IMR-90 (cell line): Measurements from ENCODE around the gene ACBD7. TPM values are rescaled to one million over a fixed set of nuclear protein-coding genes. Genes with fewer than 3 reads are reported as not detected.

ENCODE experiments used
- ATAC-seq: fragments of 200-7000 bp; cut with Tn5 transposase; 2 replicates; pipeline ENCODE4 v1.9.1; 2020; ENCODE audit warnings: low read depth, mild to moderate bottlenecking, moderate library complexity
- BruUV-seq: library from RNA; stranded (reverse); fragments of 400-500 nt; replicated peaks from 2 replicates; lab custom pipeline; 2021; lab: Mats Ljungman, UMichigan
- CTCF ChIA-PET: fragments of 300-600 bp; formaldehyde crosslinking; extraction: SDS; loops from one replicate; lab custom pipeline; 2021; ENCODE audit warnings: antibody characterized with exemption; lab: Yijun Ruan, JAX
- POLR2A ChIA-PET: fragments of 300-600 bp; sonication (Branson Sonifier 250); formaldehyde crosslinking; loops from one replicate; lab custom pipeline; 2022; ENCODE audit warnings: antibody characterized with exemption; ENCODE audit not compliant: unreplicated experiment; lab: Charles Lee
- DNase-seq: peaks from one replicate; pipeline ENCODE4 v3.0.0; 2013
- H2AFZ ChIP-seq: replicated peaks from 2 replicates; pipeline ENCODE3; 2013; ENCODE audit warnings: low read length, mild to moderate bottlenecking; ENCODE audit not compliant: poor library complexity
- H2AK5ac ChIP-seq: 2 replicates; pipeline ENCODE4 v1.6.1; 2013; ENCODE audit warnings: low read depth, low read length, inconsistent platforms
- H2AK9ac ChIP-seq: replicated peaks from 2 replicates; pipeline ENCODE3; 2013; ENCODE audit warnings: mild to moderate bottlenecking, low read depth, low read length, moderate library complexity; ENCODE audit not compliant: poor library complexity
- H2BK120ac ChIP-seq: 2 replicates; pipeline ENCODE4 v1.6.1; 2013; ENCODE audit warnings: low read depth, low read length, inconsistent platforms
- H2BK15ac ChIP-seq: 3 replicates; pipeline ENCODE4 v1.6.1; 2013; ENCODE audit warnings: low read depth, low read length, inconsistent platforms
- H2BK20ac ChIP-seq: 2 replicates; pipeline ENCODE4 v1.6.1; 2013; ENCODE audit warnings: low read depth, mild to moderate bottlenecking, inconsistent platforms, low read length, moderate library complexity
- H2BK5ac ChIP-seq: 2 replicates; pipeline ENCODE4 v1.6.1; 2013; ENCODE audit warnings: mild to moderate bottlenecking, low read depth, low read length, inconsistent platforms; ENCODE audit not compliant: poor library complexity, severe bottlenecking
- H3K14ac ChIP-seq: replicated peaks from 2 replicates; pipeline ENCODE4 v1.6.1; 2013; ENCODE audit warnings: low read depth, low read length, inconsistent platforms
- H3K18ac ChIP-seq: 2 replicates; pipeline ENCODE4 v1.6.1; 2013; ENCODE audit warnings: low read depth, low read length, control low read depth
- H3K23ac ChIP-seq: 2 replicates; pipeline ENCODE4 v1.6.1; 2013; ENCODE audit warnings: low read depth, low read length, inconsistent platforms
- H3K27ac ChIP-seq: 2 replicates; pipeline ENCODE4 v1.5.1; 2013; ENCODE audit warnings: mild to moderate bottlenecking, control low read depth, low read length; ENCODE audit not compliant: insufficient read depth
- H3K27me3 ChIP-seq: 2 replicates; pipeline ENCODE4 v1.6.1; 2013; ENCODE audit warnings: low read length; ENCODE audit not compliant: control insufficient read depth, insufficient read depth
- H3K36me3 ChIP-seq: 2 replicates; pipeline ENCODE4 v1.6.1; 2013; ENCODE audit warnings: low read length, mixed read lengths; ENCODE audit not compliant: control insufficient read depth, insufficient read depth
- H3K4ac ChIP-seq: 2 replicates; pipeline ENCODE4 v1.6.1; 2013; ENCODE audit warnings: low read depth, low read length, inconsistent platforms
- H3K4me1 ChIP-seq: 2 replicates; pipeline ENCODE4 v1.6.1; 2013; ENCODE audit warnings: low read length, mixed read lengths; ENCODE audit not compliant: control insufficient read depth, insufficient read depth
- H3K4me2 ChIP-seq: 2 replicates; pipeline ENCODE4 v1.6.1; 2013; ENCODE audit warnings: low read depth, mild to moderate bottlenecking, control low read depth, low read length, moderate library complexity
- H3K4me3 ChIP-seq: 2 replicates; pipeline ENCODE4 v1.5.1; 2013; ENCODE audit warnings: low read depth, mild to moderate bottlenecking, control low read depth, low read length, moderate library complexity; ENCODE audit not compliant: insufficient read depth
- H3K56ac ChIP-seq: 2 replicates; pipeline ENCODE4 v1.6.1; 2013; ENCODE audit warnings: low read length, inconsistent platforms; ENCODE audit not compliant: insufficient read depth; ENCODE audit errors: extremely low read depth
- H3K79me1 ChIP-seq, 2 experiments: 2 replicates each; pipeline ENCODE4 v1.6.1; 2013; ENCODE audit warnings: low read length in 2 of 2, inconsistent platforms in 1 of 2, low read depth in 1 of 2
- H3K9ac ChIP-seq: 2 replicates; pipeline ENCODE4 v1.6.1; 2013; ENCODE audit warnings: low read depth, low read length, control low read depth
- H3K9me1 ChIP-seq: 2 replicates; pipeline ENCODE4 v1.6.1; 2013; ENCODE audit warnings: low read length, inconsistent platforms; ENCODE audit not compliant: insufficient read depth
- H3K9me3 ChIP-seq: 2 replicates; pipeline ENCODE4 v1.6.1; 2013; ENCODE audit warnings: low read length; ENCODE audit not compliant: control insufficient read depth, insufficient read depth
- H4K20me1 ChIP-seq: 2 replicates; pipeline ENCODE4 v1.6.1; 2013; ENCODE audit warnings: low read length, inconsistent platforms; ENCODE audit not compliant: insufficient read depth
- H4K5ac ChIP-seq: 2 replicates; pipeline ENCODE4 v1.6.1; 2013; ENCODE audit warnings: mild to moderate bottlenecking, low read depth, low read length, control low read depth
- H4K8ac ChIP-seq, 2 experiments: 2 replicates each; pipeline ENCODE4 v1.6.1; 2013; ENCODE audit warnings: low read depth in 2 of 2, low read length in 2 of 2, control low read depth in 1 of 2, inconsistent platforms in 1 of 2
- H4K91ac ChIP-seq: 2 replicates; pipeline ENCODE4 v1.6.1; 2013; ENCODE audit warnings: low read depth, low read length, inconsistent platforms; ENCODE audit not compliant: insufficient read depth
- BHLHE40 ChIP-seq: fragments of 150-350 bp; IDR thresholded peaks from 2 replicates; pipeline ENCODE4 v1.6.1; 2016; ENCODE audit warnings: mild to moderate bottlenecking, low read depth, low read length
- CEBPB ChIP-seq: IDR thresholded peaks from 2 replicates; pipeline ENCODE4 v1.6.1; 2012; ENCODE audit warnings: low read depth, low read length, improper control_type of control experiment
- NFE2L2 ChIP-seq: fragments of 150-350 bp; IDR thresholded peaks from 2 replicates; pipeline ENCODE4 v1.6.1; 2016; ENCODE audit warnings: low read depth, mild to moderate bottlenecking, low read length
- POLR2A ChIP-seq: IDR thresholded peaks from 2 replicates; pipeline ENCODE4 v1.6.1; 2012; ENCODE audit warnings: mild to moderate bottlenecking, low read depth, low read length
- RAD21 ChIP-seq: IDR thresholded peaks from 2 replicates; pipeline ENCODE4 v1.6.1; 2012; ENCODE audit warnings: low read length, improper control_type of control experiment
- WGBS, 2 experiments: methylation state at CpG; one replicate each; pipeline versions ENCODE4 v1.1.5 to v1.1.7; 2013; ENCODE audit warnings: missing lambda C conversion rate in 2 of 2; ENCODE audit not compliant: insufficient read length in 1 of 2; ENCODE audit errors: extremely low coverage in 2 of 2; 5-methylcytosine and 5-hydroxymethylcytosine counted together
- dilution Hi-C: fragments of 300-500 bp; cut with HindIII; formaldehyde crosslinking; loops from one replicate; pipeline ENCODE4 v1.14.3; 2018; ENCODE audit warnings: low sequenced_read_pairs; ENCODE audit not compliant: unreplicated experiment
- in situ Hi-C: fragments of 300-500 bp; cut with MboI; formaldehyde crosslinking; loops from 3 replicates; pipeline ENCODE4 v1.14.3; 2019; ENCODE audit warnings: low sequenced_read_pairs, inconsistent platforms, mixed read lengths
- intact Hi-C: fragments of 100-400 bp; cut with micrococcal nuclease; formaldehyde crosslinking; loops from 2 replicates; pipeline ENCODE4 v1.10.0; 2022
- polyA plus RNA-seq, 3 experiments: library from polyadenylated mRNA; depleted of rRNA; stranded (reverse); fragments of >200 nt; gene quantifications; 2 replicates each; pipeline ENCODE4 v1.2.3, GENCODE V29; 2012; ENCODE audit warnings: low replicate concordance in 1 of 3
- total RNA-seq: library from RNA; depleted of rRNA; stranded (reverse); fragments of >200 nt; gene quantifications from 2 replicates; pipeline ENCODE4 v1.2.3, GENCODE V29; 2012
- TF ChIP-seq, protein P1 (sequence below): fragments of 150-350 bp; IDR thresholded peaks from 2 replicates; pipeline ENCODE4 v1.6.1; 2016; ENCODE audit warnings: low read depth, mild to moderate bottlenecking, low read length, moderate library complexity, borderline replicate concordance
- TF ChIP-seq, protein P2 (sequence below): fragments of 150-350 bp; IDR thresholded peaks from 2 replicates; pipeline ENCODE4 v1.6.1; 2017; ENCODE audit warnings: mild to moderate bottlenecking, antibody characterized with exemption, low read length, low read depth

The ACBD7 gene
- total and polyA plus RNA-seq, 2 of the 4 experiments (the other 2 are of a cell fraction), result 0.29 to 0.54 TPM

DNA sequence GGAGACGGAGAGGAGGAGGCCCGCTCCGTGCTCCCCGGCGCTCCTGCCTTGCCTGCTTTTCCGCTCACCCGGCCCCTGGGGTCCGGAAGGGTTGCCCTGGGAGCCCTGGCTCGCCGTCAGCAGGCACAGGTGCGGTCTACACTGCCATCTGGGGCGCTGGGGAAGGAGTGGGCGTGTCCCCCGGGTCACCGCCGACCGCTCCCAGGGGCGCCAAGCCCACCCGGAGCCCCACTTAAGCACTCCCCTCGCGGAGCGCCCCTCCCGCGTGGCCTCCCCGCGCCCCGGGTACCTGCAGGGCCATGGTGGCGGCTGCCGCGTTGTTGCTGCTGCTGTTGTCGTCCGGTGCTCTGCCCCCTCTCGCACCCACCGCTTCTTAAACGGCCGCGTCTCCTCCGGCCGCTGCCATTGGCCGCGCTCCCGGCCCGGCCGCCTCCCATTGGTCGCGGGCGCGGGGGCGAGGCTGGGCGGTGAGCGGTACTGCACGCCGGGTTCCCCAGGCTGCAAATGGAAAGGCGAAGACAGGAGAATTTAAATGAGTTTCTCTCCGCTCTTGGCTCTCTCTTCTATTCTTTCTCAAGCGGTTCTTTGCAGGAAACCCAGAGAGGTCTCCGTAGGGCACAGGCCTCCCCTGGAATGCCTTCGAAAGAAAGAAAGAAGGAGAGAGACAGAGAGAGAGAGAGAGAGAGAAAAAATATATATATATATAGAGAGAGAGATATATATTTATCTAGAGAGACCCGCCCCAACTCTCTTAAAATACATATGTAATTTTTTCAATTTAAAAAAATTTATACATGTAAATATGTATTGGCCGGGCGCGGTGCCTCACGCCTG lies at the start of gene ACBD7 (continued):
- TF ChIP-seq, protein P1, sequence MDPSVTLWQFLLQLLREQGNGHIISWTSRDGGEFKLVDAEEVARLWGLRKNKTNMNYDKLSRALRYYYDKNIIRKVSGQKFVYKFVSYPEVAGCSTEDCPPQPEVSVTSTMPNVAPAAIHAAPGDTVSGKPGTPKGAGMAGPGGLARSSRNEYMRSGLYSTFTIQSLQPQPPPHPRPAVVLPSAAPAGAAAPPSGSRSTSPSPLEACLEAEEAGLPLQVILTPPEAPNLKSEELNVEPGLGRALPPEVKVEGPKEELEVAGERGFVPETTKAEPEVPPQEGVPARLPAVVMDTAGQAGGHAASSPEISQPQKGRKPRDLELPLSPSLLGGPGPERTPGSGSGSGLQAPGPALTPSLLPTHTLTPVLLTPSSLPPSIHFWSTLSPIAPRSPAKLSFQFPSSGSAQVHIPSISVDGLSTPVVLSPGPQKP, result no peak
- no peak for TF ChIP-seq POLR2A

DNA sequence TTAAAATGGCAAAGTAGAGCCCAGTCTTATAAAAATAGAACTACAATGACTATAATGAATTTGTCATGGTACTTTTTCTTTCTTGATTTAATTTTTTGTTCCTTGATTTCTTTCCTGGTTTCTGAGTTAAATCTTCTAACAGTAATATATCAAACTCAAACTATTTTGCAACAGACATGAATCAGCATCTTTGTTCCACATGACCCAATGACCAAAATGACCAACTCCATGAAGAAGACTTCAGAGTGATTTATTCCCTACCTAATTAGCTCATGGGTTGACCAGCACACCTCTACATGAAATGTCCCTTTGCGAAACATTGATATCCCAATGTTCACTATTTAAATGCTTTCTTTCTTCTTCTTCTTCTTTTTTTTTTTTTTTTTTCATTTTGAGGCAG lies 49.1 kb upstream of the ACBD7 start:
- intact Hi-C loops, result no loop called here
- Histone ChIP-seq H2BK120ac (no peak overlapping the region), H2BK15ac (no peak overlapping the region), H3K23ac (no peak overlapping the region), H3K9me3 (no peaks in the 10 kb centered on the region), H3K27ac (no peak overlapping the region), H3K14ac (no peak overlapping the region), H2AFZ (no peak overlapping the region), H3K9me1 (no peaks in the 10 kb centered on the region; the same call in 1 of the 2 replicates), H2BK20ac (no peak overlapping the region), H3K36me3 (peaks cover 19% of the 10 kb centered on the region), H3K4me2 (no peak overlapping the region), H3K27me3 (no peaks in the 10 kb centered on the region), H3K18ac (no peak overlapping the region), H3K4me1 (no peaks in the 10 kb centered on the region), H4K5ac (no peak overlapping the region), H4K91ac (no peak overlapping the region), H2AK5ac (no peak overlapping the region), H3K56ac (no peak overlapping the region), H2BK5ac (no peak overlapping the region), H3K4ac (no peak overlapping the region), H3K4me3 (no peak overlapping the region), H4K20me1 (no peaks in the 10 kb centered on the region), H2AK9ac (no peak overlapping the region), H3K79me1 (peaks cover 9 to 13% of the 10 kb centered on the region in 2 experiments), H3K9ac (no peak overlapping the region), H4K8ac (no peak overlapping the region)
- peak; percentile 51 for TF ChIP-seq CEBPB
- TF ChIP-seq NFE2L2, result no peak
- no peak for TF ChIP-seq BHLHE40
- TF ChIP-seq, protein P1, result no peak
- TF ChIP-seq RAD21, result no peak
- TF ChIP-seq, protein P2, sequence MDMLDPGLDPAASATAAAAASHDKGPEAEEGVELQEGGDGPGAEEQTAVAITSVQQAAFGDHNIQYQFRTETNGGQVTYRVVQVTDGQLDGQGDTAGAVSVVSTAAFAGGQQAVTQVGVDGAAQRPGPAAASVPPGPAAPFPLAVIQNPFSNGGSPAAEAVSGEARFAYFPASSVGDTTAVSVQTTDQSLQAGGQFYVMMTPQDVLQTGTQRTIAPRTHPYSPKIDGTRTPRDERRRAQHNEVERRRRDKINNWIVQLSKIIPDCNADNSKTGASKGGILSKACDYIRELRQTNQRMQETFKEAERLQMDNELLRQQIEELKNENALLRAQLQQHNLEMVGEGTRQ, result no peak
- ATAC-seq, result no peak
- no CpG with 5 or more reads among the region's 1 CpG for WGBS, 2 experiments
- DNase-seq, result no peak
- no TSS peak for BruUV-seq
- dilution Hi-C loops, result no loop called here
- POLR2A ChIA-PET, result no interaction called here
- in situ Hi-C loops, result no loop called here
- CTCF ChIA-PET, result no interaction called here
